IMR-90 (cell line): ENCODE data around the gene UAP1. TPM values are rescaled to one million over a fixed set of nuclear protein-coding genes. Genes with fewer than 3 reads are reported as not detected.
A peak's percentile ranks its signal among the peaks of the same experiment; 100 is the strongest.

Experiments used
- ATAC-seq: fragments of 200-7000 bp; cut with Tn5 transposase; 2 replicates; pipeline ENCODE4 v1.9.1; 2020; ENCODE audit warnings: low read depth, mild to moderate bottlenecking, moderate library complexity
- BruUV-seq: library from RNA; stranded (reverse); fragments of 400-500 nt; replicated peaks from 2 replicates; lab custom pipeline; 2021; lab: Mats Ljungman, UMichigan
- CTCF ChIA-PET: fragments of 300-600 bp; formaldehyde crosslinking; extraction: SDS; loops from one replicate; lab custom pipeline; 2021; ENCODE audit warnings: antibody characterized with exemption; lab: Yijun Ruan, JAX
- POLR2A ChIA-PET: fragments of 300-600 bp; sonication (Branson Sonifier 250); formaldehyde crosslinking; loops from one replicate; lab custom pipeline; 2022; ENCODE audit warnings: antibody characterized with exemption; ENCODE audit not compliant: unreplicated experiment; lab: Charles Lee
- DNase-seq: peaks from one replicate; pipeline ENCODE4 v3.0.0; 2013
- H2AFZ ChIP-seq: replicated peaks from 2 replicates; pipeline ENCODE3; 2013; ENCODE audit warnings: low read length, mild to moderate bottlenecking; ENCODE audit not compliant: poor library complexity
- H2AK5ac ChIP-seq: 2 replicates; pipeline ENCODE4 v1.6.1; 2013; ENCODE audit warnings: low read depth, low read length, inconsistent platforms
- H2AK9ac ChIP-seq: replicated peaks from 2 replicates; pipeline ENCODE3; 2013; ENCODE audit warnings: mild to moderate bottlenecking, low read depth, low read length, moderate library complexity; ENCODE audit not compliant: poor library complexity
- H2BK120ac ChIP-seq: 2 replicates; pipeline ENCODE4 v1.6.1; 2013; ENCODE audit warnings: low read depth, low read length, inconsistent platforms
- H2BK15ac ChIP-seq: 3 replicates; pipeline ENCODE4 v1.6.1; 2013; ENCODE audit warnings: low read depth, low read length, inconsistent platforms
- H2BK20ac ChIP-seq: 2 replicates; pipeline ENCODE4 v1.6.1; 2013; ENCODE audit warnings: low read depth, mild to moderate bottlenecking, inconsistent platforms, low read length, moderate library complexity
- H2BK5ac ChIP-seq: 2 replicates; pipeline ENCODE4 v1.6.1; 2013; ENCODE audit warnings: mild to moderate bottlenecking, low read depth, low read length, inconsistent platforms; ENCODE audit not compliant: poor library complexity, severe bottlenecking
- H3K14ac ChIP-seq: replicated peaks from 2 replicates; pipeline ENCODE4 v1.6.1; 2013; ENCODE audit warnings: low read depth, low read length, inconsistent platforms
- H3K18ac ChIP-seq: 2 replicates; pipeline ENCODE4 v1.6.1; 2013; ENCODE audit warnings: low read depth, low read length, control low read depth
- H3K23ac ChIP-seq: 2 replicates; pipeline ENCODE4 v1.6.1; 2013; ENCODE audit warnings: low read depth, low read length, inconsistent platforms
- H3K27ac ChIP-seq: 2 replicates; pipeline ENCODE4 v1.5.1; 2013; ENCODE audit warnings: mild to moderate bottlenecking, control low read depth, low read length; ENCODE audit not compliant: insufficient read depth
- H3K27me3 ChIP-seq: 2 replicates; pipeline ENCODE4 v1.6.1; 2013; ENCODE audit warnings: low read length; ENCODE audit not compliant: control insufficient read depth, insufficient read depth
- H3K36me3 ChIP-seq: 2 replicates; pipeline ENCODE4 v1.6.1; 2013; ENCODE audit warnings: low read length, mixed read lengths; ENCODE audit not compliant: control insufficient read depth, insufficient read depth
- H3K4ac ChIP-seq: 2 replicates; pipeline ENCODE4 v1.6.1; 2013; ENCODE audit warnings: low read depth, low read length, inconsistent platforms
- H3K4me1 ChIP-seq: 2 replicates; pipeline ENCODE4 v1.6.1; 2013; ENCODE audit warnings: low read length, mixed read lengths; ENCODE audit not compliant: control insufficient read depth, insufficient read depth
- H3K4me2 ChIP-seq: 2 replicates; pipeline ENCODE4 v1.6.1; 2013; ENCODE audit warnings: low read depth, mild to moderate bottlenecking, control low read depth, low read length, moderate library complexity
- H3K4me3 ChIP-seq: 2 replicates; pipeline ENCODE4 v1.5.1; 2013; ENCODE audit warnings: low read depth, mild to moderate bottlenecking, control low read depth, low read length, moderate library complexity; ENCODE audit not compliant: insufficient read depth
- H3K56ac ChIP-seq: 2 replicates; pipeline ENCODE4 v1.6.1; 2013; ENCODE audit warnings: low read length, inconsistent platforms; ENCODE audit not compliant: insufficient read depth; ENCODE audit errors: extremely low read depth
- H3K79me1 ChIP-seq, 2 experiments: 2 replicates each; pipeline ENCODE4 v1.6.1; 2013; ENCODE audit warnings: low read length in 2 of 2, inconsistent platforms in 1 of 2, low read depth in 1 of 2
- H3K9ac ChIP-seq: 2 replicates; pipeline ENCODE4 v1.6.1; 2013; ENCODE audit warnings: low read depth, low read length, control low read depth
- H3K9me1 ChIP-seq: 2 replicates; pipeline ENCODE4 v1.6.1; 2013; ENCODE audit warnings: low read length, inconsistent platforms; ENCODE audit not compliant: insufficient read depth
- H3K9me3 ChIP-seq: 2 replicates; pipeline ENCODE4 v1.6.1; 2013; ENCODE audit warnings: low read length; ENCODE audit not compliant: control insufficient read depth, insufficient read depth
- H4K20me1 ChIP-seq: 2 replicates; pipeline ENCODE4 v1.6.1; 2013; ENCODE audit warnings: low read length, inconsistent platforms; ENCODE audit not compliant: insufficient read depth
- H4K5ac ChIP-seq: 2 replicates; pipeline ENCODE4 v1.6.1; 2013; ENCODE audit warnings: mild to moderate bottlenecking, low read depth, low read length, control low read depth
- H4K8ac ChIP-seq, 2 experiments: 2 replicates each; pipeline ENCODE4 v1.6.1; 2013; ENCODE audit warnings: low read depth in 2 of 2, low read length in 2 of 2, control low read depth in 1 of 2, inconsistent platforms in 1 of 2
- H4K91ac ChIP-seq: 2 replicates; pipeline ENCODE4 v1.6.1; 2013; ENCODE audit warnings: low read depth, low read length, inconsistent platforms; ENCODE audit not compliant: insufficient read depth
- FOS ChIP-seq: fragments of 150-350 bp; IDR thresholded peaks from 2 replicates; pipeline ENCODE4 v1.6.1; 2016; ENCODE audit warnings: low read depth, low read length
- MXI1 ChIP-seq: IDR thresholded peaks from 2 replicates; pipeline ENCODE4 v1.6.1; 2012; ENCODE audit warnings: low read depth, mild to moderate bottlenecking, low read length, moderate library complexity, borderline replicate concordance
- NFE2L2 ChIP-seq: fragments of 150-350 bp; IDR thresholded peaks from 2 replicates; pipeline ENCODE4 v1.6.1; 2016; ENCODE audit warnings: low read depth, mild to moderate bottlenecking, low read length
- RAD21 ChIP-seq: IDR thresholded peaks from 2 replicates; pipeline ENCODE4 v1.6.1; 2012; ENCODE audit warnings: low read length, improper control_type of control experiment
- RCOR1 ChIP-seq: IDR thresholded peaks from 2 replicates; pipeline ENCODE4 v1.6.1; 2012; ENCODE audit warnings: mild to moderate bottlenecking, low read length, improper control_type of control experiment; ENCODE audit not compliant: insufficient replicate concordance
- RFX5 ChIP-seq: IDR thresholded peaks from 2 replicates; pipeline ENCODE4 v1.8.0; 2012; ENCODE audit warnings: low read depth, mild to moderate bottlenecking, low read length, moderate library complexity
- USF2 ChIP-seq: fragments of 150-350 bp; IDR thresholded peaks from 2 replicates; pipeline ENCODE4 v1.6.1; 2017; ENCODE audit warnings: mild to moderate bottlenecking, antibody characterized with exemption, low read length, low read depth
- WGBS, 2 experiments: methylation state at CpG; one replicate each; pipeline versions ENCODE4 v1.1.5 to v1.1.7; 2013; ENCODE audit warnings: missing lambda C conversion rate in 2 of 2; ENCODE audit not compliant: insufficient read length in 1 of 2; ENCODE audit errors: extremely low coverage in 2 of 2; 5-methylcytosine and 5-hydroxymethylcytosine counted together
- dilution Hi-C: fragments of 300-500 bp; cut with HindIII; formaldehyde crosslinking; loops from one replicate; pipeline ENCODE4 v1.14.3; 2018; ENCODE audit warnings: low sequenced_read_pairs; ENCODE audit not compliant: unreplicated experiment
- in situ Hi-C: fragments of 300-500 bp; cut with MboI; formaldehyde crosslinking; loops from 3 replicates; pipeline ENCODE4 v1.14.3; 2019; ENCODE audit warnings: low sequenced_read_pairs, inconsistent platforms, mixed read lengths
- intact Hi-C: fragments of 100-400 bp; cut with micrococcal nuclease; formaldehyde crosslinking; loops from 2 replicates; pipeline ENCODE4 v1.10.0; 2022
- polyA plus RNA-seq, 3 experiments: library from polyadenylated mRNA; depleted of rRNA; stranded (reverse); fragments of >200 nt; gene quantifications; 2 replicates each; pipeline ENCODE4 v1.2.3, GENCODE V29; 2012; ENCODE audit warnings: low replicate concordance in 1 of 3
- total RNA-seq: library from RNA; depleted of rRNA; stranded (reverse); fragments of >200 nt; gene quantifications from 2 replicates; pipeline ENCODE4 v1.2.3, GENCODE V29; 2012

UAP1 gene
- total and polyA plus RNA-seq, 2 of the 4 experiments (the other 2 are of a cell fraction) = 93.4 to 196 TPM

GRCh38 chr1:162571696-162572095, 10.2 kb downstream of the UAP1 start:
- Histone ChIP-seq H2AK5ac (no peak overlapping the region), H3K23ac (no peak overlapping the region), H3K9me1 (peaks cover 6% of the 10 kb centered on the region; the same call in 1 of the 2 replicates), H3K36me3 (peaks cover 12% of the 10 kb centered on the region), H3K27ac (no peak overlapping the region), H2BK120ac (no peak overlapping the region), H4K5ac (no peak overlapping the region), H4K20me1 (peaks cover 21% of the 10 kb centered on the region), H3K4ac (no peak overlapping the region), H3K4me3 (no peak overlapping the region), H4K8ac (no peak overlapping the region), H3K56ac (no peak overlapping the region), H2BK15ac (no peak overlapping the region), H2BK20ac (no peak overlapping the region), H3K27me3 (no peaks in the 10 kb centered on the region), H3K79me1 (peaks cover 16 to 65% of the 10 kb centered on the region in 2 experiments), H3K14ac (no peak overlapping the region), H2BK5ac (no peak overlapping the region), H3K18ac (no peak overlapping the region), H2AFZ (no peak overlapping the region), H2AK9ac (no peak overlapping the region), H3K4me2 (0 out of 2 replicates have a peak overlapping the region, but pooled peaks have one; percentile 4), H4K91ac (no peak overlapping the region), H3K9me3 (no peaks in the 10 kb centered on the region), H3K9ac (no peak overlapping the region), H3K4me1 (peaks cover 1% of the 10 kb centered on the region)
- intact Hi-C loops = no loop called here
- TF ChIP-seq NFE2L2 = no peak
- TF ChIP-seq RAD21 = no peak
- TF ChIP-seq RCOR1 = no peak
- no peak for TF ChIP-seq RFX5
- TF ChIP-seq MXI1 = no peak
- no peak for TF ChIP-seq USF2
- TF ChIP-seq FOS = no peak
- ChIA-PET POLR2A (no interaction called here), CTCF (interaction anchor here (0.6 to 1.3 kb wide), 4 partner anchors 11 to 68 kb away, joined by 3 to 5 read pairs (median 3); no protein-coding TSS in a partner anchor)
- dilution Hi-C loops = no loop called here
- whole genome bisulfite sequencing, 2 experiments = no CpG with 5 or more reads among the region's 1 CpG
- in situ Hi-C loops = no loop called here
- BruUV-seq = no TSS peak
- ATAC-seq (no peak), DNase-seq (no peak)
